Aorta (tissue), 5 donors: Measurements from ENCODE around the gene SH3RF3. TPM values are rescaled to one million over a fixed set of nuclear protein-coding genes. Genes with fewer than 3 reads are reported as not detected.
A peak's percentile ranks its signal among the peaks of the same experiment; 100 is the strongest.

Experiments used
- ATAC-seq: fragments of 200-7000 bp; cut with Tn5 transposase; one replicate; pipeline ENCODE4 v1.9.1; 2022; ENCODE audit warnings: moderate library complexity; ENCODE audit not compliant: low FRiP score
- DNase-seq, 2 donors: peaks; one replicate each; pipeline ENCODE4 v3.0.0-alpha.2; 2020
- H3K27ac ChIP-seq, 2 donors: one replicate each; pipeline ENCODE4 v1.5.1; 2013; ENCODE audit warnings: low read length in 2 of 2, mild to moderate bottlenecking in 2 of 2, moderate library complexity in 2 of 2, control low read depth in 1 of 2, inconsistent platforms in 1 of 2, low read depth in 1 of 2
- H3K27me3 ChIP-seq, 2 donors: one replicate each; pipeline ENCODE4 v1.6.1; 2013; ENCODE audit warnings: control low read depth in 1 of 2, low read length in 1 of 2, mild to moderate bottlenecking in 1 of 2, moderate library complexity in 1 of 2; ENCODE audit not compliant: insufficient read depth in 2 of 2, control insufficient read depth in 1 of 2
- H3K36me3 ChIP-seq, 2 donors: one replicate each; pipeline ENCODE4 v1.6.1; 2013; ENCODE audit warnings: control low read depth in 1 of 2, low read length in 1 of 2, mild to moderate bottlenecking in 1 of 2; ENCODE audit not compliant: insufficient read depth in 2 of 2, control insufficient read depth in 1 of 2
- H3K4me1 ChIP-seq, 2 donors: one replicate each; pipeline ENCODE4 v1.6.1; 2013; ENCODE audit warnings: low read length in 2 of 2, control low read depth in 1 of 2, mild to moderate bottlenecking in 1 of 2, moderate library complexity in 1 of 2; ENCODE audit not compliant: insufficient read depth in 2 of 2, control insufficient read depth in 1 of 2
- H3K4me3 ChIP-seq, 2 donors: one replicate each; pipeline ENCODE4 v1.5.1; 2013; ENCODE audit warnings: low read length in 2 of 2, control low read depth in 1 of 2, mild to moderate bottlenecking in 1 of 2
- H3K9me3 ChIP-seq: one replicate; pipeline ENCODE4 v1.6.1; 2013; ENCODE audit warnings: mild to moderate bottlenecking, low read length; ENCODE audit not compliant: control insufficient read depth
- WGBS, 2 donors: extraction: QIAGEN DNeasy Blood & Tissue Kit; methylation state at CpG; one replicate each; pipeline ENCODE4 v1.1.7; 2013; 5-methylcytosine and 5-hydroxymethylcytosine counted together
- intact Hi-C, 2 donors: fragments of 100-400 bp; cut with DNase I; formaldehyde crosslinking; loops; one replicate each; pipeline versions ENCODE4 v1.14.2 to v1.15.0; 2022
- polyA plus RNA-seq, 2 donors: library from polyadenylated mRNA; stranded (reverse); fragments of 200-250 nt; gene quantifications; one replicate each; pipeline ENCODE4 v1.2.3, GENCODE V29; 2013
- total RNA-seq, 2 donors: library from RNA; stranded (reverse); fragmentation: NEBNext Ultra II Directional; extraction: Animal tissue kit (Norgen Biotek cat#: 25700); gene quantifications; one replicate each; pipeline ENCODE4 v1.2.1, GENCODE V29; 2021
- donor health status: healthy with polysubstance abuse.
- donor health status: Bipolar disorder and iron deficiency.
- donor health status: DM: no; HTN: no; CAD: no.
- donor health status: DM: no; HTN: no; CAD: no.
- donor health status: DM: yes; HTN: yes; CAD: no.

Gene SH3RF3
- total and polyA plus RNA-seq, 4 donors = 3.1 to 24.4 (median 18.0) TPM

GRCh38 chr2:109429567-109430328 lies 300.7 kb downstream of the SH3RF3 start:
- Histone ChIP-seq H3K4me3 (no peak overlapping the region), H3K27me3 (no peaks in the 10 kb centered on the region), H3K36me3 (no peaks in the 10 kb centered on the region), H3K4me1 (no peaks in the 10 kb centered on the region), H3K27ac (no peak overlapping the region), H3K9me3 (no peaks in the 10 kb centered on the region)
- peak; percentile 32 to 49 for DNase-seq
- whole genome bisulfite sequencing, 2 donors = 86 to 88% methylated on average over 18 of the region's 18 CpGs
- intact Hi-C loops = no loop called here
- no peak for ATAC-seq

GRCh38 chr2:109430329-109430636 lies 301.3 kb downstream of the SH3RF3 start:
- peak in 1 of 2 donors; percentile 28 for DNase-seq
- 91% methylated on average over 5 of the region's 5 CpGs for WGBS, 2 donors
- no peak overlapping the region for H3K4me3 ChIP-seq
- no peaks in the 10 kb centered on the region for H3K4me1 ChIP-seq
- no peak overlapping the region for H3K27ac ChIP-seq
- H3K27me3 ChIP-seq = no peaks in the 10 kb centered on the region
- ATAC-seq = no peak
- intact Hi-C loops = no loop called here
- no peaks in the 10 kb centered on the region for H3K9me3 ChIP-seq
- H3K36me3 ChIP-seq = no peaks in the 10 kb centered on the region

GRCh38 chr2:109432421-109432820 lies 303.4 kb downstream of the SH3RF3 start:
- H3K27me3 ChIP-seq = no peaks in the 10 kb centered on the region
- H3K4me1 ChIP-seq = peaks cover 0 to 2% of the 10 kb centered on the region in 2 donors
- DNase-seq (peak; percentile 36 to 69), ATAC-seq (no peak)
- intact Hi-C loops = no loop called here
- no peak overlapping the region for H3K4me3 ChIP-seq
- no peak overlapping the region for H3K27ac ChIP-seq
- no peaks in the 10 kb centered on the region for H3K36me3 ChIP-seq
- no peaks in the 10 kb centered on the region for H3K9me3 ChIP-seq
- 96% methylated on average over 17 of the region's 17 CpGs for WGBS, 2 donors

- H3K27ac ChIP-seq = no peak overlapping the region
- H3K36me3 ChIP-seq = no peaks in the 10 kb centered on the region
- no peaks in the 10 kb centered on the region for H3K27me3 ChIP-seq
- H3K4me3 ChIP-seq = no peak overlapping the region
- H3K9me3 ChIP-seq = no peaks in the 10 kb centered on the region
- peaks cover 0 to 5% of the 10 kb centered on the region in 2 donors for H3K4me1 ChIP-seq
- intact Hi-C loops = no loop called here
- DNase-seq (no peak), ATAC-seq (no peak)
- WGBS, 2 donors = 90 to 93% methylated on average over 10 of the region's 10 CpGs
These were observed 304.5 kb downstream of the SH3RF3 start for GRCh38 chr2:109433486-109433885.

- H3K27ac ChIP-seq = no peak overlapping the region
- no peak overlapping the region for H3K4me3 ChIP-seq
- 96 to 98% methylated on average over 10 of the region's 10 CpGs for WGBS, 2 donors
- ATAC-seq (no peak), DNase-seq (peak; percentile 36 to 59)
- H3K36me3 ChIP-seq = no peaks in the 10 kb centered on the region
- no peaks in the 10 kb centered on the region for H3K9me3 ChIP-seq
- peaks cover 0 to 5% of the 10 kb centered on the region in 2 donors for H3K4me1 ChIP-seq
- H3K27me3 ChIP-seq = no peaks in the 10 kb centered on the region
- intact Hi-C loops = no loop called here
These were observed 304.9 kb downstream of the SH3RF3 start for GRCh38 chr2:109433926-109434325.

- H3K27me3 ChIP-seq = no peaks in the 10 kb centered on the region
- H3K36me3 ChIP-seq = no peaks in the 10 kb centered on the region
- 94% methylated on average over 9 of the region's 9 CpGs for WGBS, 2 donors
- ATAC-seq (no peak), DNase-seq (peak in 1 of 2 donors; percentile 45)
- H3K9me3 ChIP-seq = no peaks in the 10 kb centered on the region
- no peak overlapping the region for H3K27ac ChIP-seq
- H3K4me1 ChIP-seq = peaks cover 0 to 5% of the 10 kb centered on the region in 2 donors
- intact Hi-C loops = no loop called here
- no peak overlapping the region for H3K4me3 ChIP-seq
These were observed 305.3 kb downstream of the SH3RF3 start for GRCh38 chr2:109434351-109434750.

GRCh38 chr2:109435066-109435690 lies 306.2 kb downstream of the SH3RF3 start:
- Histone ChIP-seq H3K27ac (peak overlapping the region; percentile 45 to 69), H3K9me3 (no peaks in the 10 kb centered on the region), H3K4me1 (peaks cover 0 to 5% of the 10 kb centered on the region in 2 donors), H3K36me3 (no peaks in the 10 kb centered on the region), H3K27me3 (no peaks in the 10 kb centered on the region), H3K4me3 (no peak overlapping the region)
- intact Hi-C loops = loop anchor here (5.0 kb wide), 2 partner anchors 47 to 113 kb away; no protein-coding TSS in a partner anchor
- 95 to 96% methylated on average over 11 of the region's 11 CpGs for WGBS, 2 donors
- ATAC-seq = no peak
- peak in 1 of 2 donors; percentile 37 for DNase-seq

GRCh38 chr2:109435901-109436598 lies 307.0 kb downstream of the SH3RF3 start:
- ATAC-seq (peak; percentile 81), DNase-seq (peak; percentile 90 to 93)
- no peaks in the 10 kb centered on the region for H3K36me3 ChIP-seq
- H3K4me3 ChIP-seq = no peak overlapping the region
- no peaks in the 10 kb centered on the region for H3K27me3 ChIP-seq
- WGBS, 2 donors = 12 to 19% methylated on average over 13 of the region's 13 CpGs
- intact Hi-C loops = loop anchor here (5.0 kb wide), 2 partner anchors 46 to 114 kb away; no protein-coding TSS in a partner anchor
- peaks cover 0 to 5% of the 10 kb centered on the region in 2 donors for H3K4me1 ChIP-seq
- peak overlapping the region; percentile 85 to 98 for H3K27ac ChIP-seq
- H3K9me3 ChIP-seq = no peaks in the 10 kb centered on the region
